ENCODE data around the gene KANSL1.

DNA sequence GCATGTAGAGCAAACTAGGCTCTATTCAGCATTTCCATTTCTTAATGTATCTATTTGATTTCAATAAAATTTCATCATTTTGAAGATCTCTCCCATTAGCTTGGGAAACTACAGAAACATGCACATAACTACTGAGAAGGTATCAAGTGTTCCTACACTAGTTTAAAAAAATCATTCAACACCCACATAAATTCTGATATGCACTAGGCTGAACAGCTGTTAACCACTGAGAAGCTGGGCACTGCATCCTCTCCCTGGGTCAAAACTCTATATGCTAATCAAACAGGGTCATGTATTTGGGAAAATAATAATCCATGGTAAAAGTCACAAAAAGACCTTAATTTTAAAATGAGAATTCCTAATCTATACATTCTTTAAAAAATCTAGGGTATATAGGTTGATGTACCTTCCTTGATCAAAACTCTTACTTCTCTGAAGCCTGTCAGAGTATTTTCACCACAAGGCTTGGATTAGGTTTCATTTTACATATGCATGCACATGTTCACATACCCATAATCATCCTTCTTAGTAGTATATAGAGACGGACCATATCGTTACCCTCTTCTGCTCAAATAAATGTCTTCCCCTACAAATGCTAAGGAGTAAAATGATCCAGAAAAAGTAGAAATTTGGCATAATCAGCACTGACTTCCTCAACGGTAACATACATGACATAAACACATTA is 57.2 kb downstream of the KANSL1 start:
- TF ChIP-seq, protein P1, sequence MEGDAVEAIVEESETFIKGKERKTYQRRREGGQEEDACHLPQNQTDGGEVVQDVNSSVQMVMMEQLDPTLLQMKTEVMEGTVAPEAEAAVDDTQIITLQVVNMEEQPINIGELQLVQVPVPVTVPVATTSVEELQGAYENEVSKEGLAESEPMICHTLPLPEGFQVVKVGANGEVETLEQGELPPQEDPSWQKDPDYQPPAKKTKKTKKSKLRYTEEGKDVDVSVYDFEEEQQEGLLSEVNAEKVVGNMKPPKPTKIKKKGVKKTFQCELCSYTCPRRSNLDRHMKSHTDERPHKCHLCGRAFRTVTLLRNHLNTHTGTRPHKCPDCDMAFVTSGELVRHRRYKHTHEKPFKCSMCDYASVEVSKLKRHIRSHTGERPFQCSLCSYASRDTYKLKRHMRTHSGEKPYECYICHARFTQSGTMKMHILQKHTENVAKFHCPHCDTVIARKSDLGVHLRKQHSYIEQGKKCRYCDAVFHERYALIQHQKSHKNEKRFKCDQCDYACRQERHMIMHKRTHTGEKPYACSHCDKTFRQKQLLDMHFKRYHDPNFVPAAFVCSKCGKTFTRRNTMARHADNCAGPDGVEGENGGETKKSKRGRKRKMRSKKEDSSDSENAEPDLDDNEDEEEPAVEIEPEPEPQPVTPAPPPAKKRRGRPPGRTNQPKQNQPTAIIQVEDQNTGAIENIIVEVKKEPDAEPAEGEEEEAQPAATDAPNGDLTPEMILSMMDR (IDR thresholded peaks at IDR 0.05): no peak
- TF ChIP-seq, protein P2, sequence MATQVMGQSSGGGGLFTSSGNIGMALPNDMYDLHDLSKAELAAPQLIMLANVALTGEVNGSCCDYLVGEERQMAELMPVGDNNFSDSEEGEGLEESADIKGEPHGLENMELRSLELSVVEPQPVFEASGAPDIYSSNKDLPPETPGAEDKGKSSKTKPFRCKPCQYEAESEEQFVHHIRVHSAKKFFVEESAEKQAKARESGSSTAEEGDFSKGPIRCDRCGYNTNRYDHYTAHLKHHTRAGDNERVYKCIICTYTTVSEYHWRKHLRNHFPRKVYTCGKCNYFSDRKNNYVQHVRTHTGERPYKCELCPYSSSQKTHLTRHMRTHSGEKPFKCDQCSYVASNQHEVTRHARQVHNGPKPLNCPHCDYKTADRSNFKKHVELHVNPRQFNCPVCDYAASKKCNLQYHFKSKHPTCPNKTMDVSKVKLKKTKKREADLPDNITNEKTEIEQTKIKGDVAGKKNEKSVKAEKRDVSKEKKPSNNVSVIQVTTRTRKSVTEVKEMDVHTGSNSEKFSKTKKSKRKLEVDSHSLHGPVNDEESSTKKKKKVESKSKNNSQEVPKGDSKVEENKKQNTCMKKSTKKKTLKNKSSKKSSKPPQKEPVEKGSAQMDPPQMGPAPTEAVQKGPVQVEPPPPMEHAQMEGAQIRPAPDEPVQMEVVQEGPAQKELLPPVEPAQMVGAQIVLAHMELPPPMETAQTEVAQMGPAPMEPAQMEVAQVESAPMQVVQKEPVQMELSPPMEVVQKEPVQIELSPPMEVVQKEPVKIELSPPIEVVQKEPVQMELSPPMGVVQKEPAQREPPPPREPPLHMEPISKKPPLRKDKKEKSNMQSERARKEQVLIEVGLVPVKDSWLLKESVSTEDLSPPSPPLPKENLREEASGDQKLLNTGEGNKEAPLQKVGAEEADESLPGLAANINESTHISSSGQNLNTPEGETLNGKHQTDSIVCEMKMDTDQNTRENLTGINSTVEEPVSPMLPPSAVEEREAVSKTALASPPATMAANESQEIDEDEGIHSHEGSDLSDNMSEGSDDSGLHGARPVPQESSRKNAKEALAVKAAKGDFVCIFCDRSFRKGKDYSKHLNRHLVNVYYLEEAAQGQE (IDR thresholded peaks at IDR 0.05; ENCODE audit: insufficient read depth in 1 of 2, low read depth in 2 of 2, low read length in 1 of 2): no peak
